ENCODE measurements around the gene SLC24A3.

- TF ChIP-seq, protein P1, sequence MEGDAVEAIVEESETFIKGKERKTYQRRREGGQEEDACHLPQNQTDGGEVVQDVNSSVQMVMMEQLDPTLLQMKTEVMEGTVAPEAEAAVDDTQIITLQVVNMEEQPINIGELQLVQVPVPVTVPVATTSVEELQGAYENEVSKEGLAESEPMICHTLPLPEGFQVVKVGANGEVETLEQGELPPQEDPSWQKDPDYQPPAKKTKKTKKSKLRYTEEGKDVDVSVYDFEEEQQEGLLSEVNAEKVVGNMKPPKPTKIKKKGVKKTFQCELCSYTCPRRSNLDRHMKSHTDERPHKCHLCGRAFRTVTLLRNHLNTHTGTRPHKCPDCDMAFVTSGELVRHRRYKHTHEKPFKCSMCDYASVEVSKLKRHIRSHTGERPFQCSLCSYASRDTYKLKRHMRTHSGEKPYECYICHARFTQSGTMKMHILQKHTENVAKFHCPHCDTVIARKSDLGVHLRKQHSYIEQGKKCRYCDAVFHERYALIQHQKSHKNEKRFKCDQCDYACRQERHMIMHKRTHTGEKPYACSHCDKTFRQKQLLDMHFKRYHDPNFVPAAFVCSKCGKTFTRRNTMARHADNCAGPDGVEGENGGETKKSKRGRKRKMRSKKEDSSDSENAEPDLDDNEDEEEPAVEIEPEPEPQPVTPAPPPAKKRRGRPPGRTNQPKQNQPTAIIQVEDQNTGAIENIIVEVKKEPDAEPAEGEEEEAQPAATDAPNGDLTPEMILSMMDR (IDR thresholded peaks at IDR 0.05), result no peak
- no peak for TF ChIP-seq POLR2AphosphoS5 (IDR thresholded peaks at IDR 0.05)
These were observed 92.5 kb downstream of the SLC24A3 start for GRCh38 chr20:19304886-19305415.

All from upper lobe of left lung (tissue), 4 donors.